ENCODE measurements around the gene HHAT.

DNA sequence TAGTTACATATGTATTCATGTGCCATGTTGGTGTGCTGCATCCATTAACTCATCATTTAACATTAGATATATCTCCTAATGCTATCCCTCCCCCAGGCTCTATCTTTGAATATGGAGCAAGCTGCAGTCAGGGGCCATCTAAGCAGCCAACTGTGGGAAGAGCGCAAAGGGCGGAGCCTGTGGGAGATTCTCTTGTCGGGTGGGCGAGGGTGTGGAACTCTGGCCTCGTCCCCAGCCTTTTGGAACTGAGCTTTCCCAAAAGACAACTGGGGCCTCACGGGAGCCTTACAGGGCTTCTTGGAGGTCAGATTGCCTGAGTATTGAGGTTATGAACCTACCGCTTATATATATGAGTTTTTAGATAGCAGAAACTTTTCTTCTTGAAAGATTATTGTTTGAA, 117.2 kb downstream of the HHAT start:
- TF ChIP-seq GATA2 (IDR thresholded peaks at IDR 0.05; ENCODE audit: low read depth, low read length): no peak
- no peak for TF ChIP-seq GATA3 (IDR thresholded peaks at IDR 0.05; ENCODE audit: low read depth, low read length)

Data from SH-SY5Y (cell line).